Omental fat pad (tissue), 4 donors: Measurements from ENCODE around the gene ETV5. TPM values are rescaled to one million over a fixed set of nuclear protein-coding genes. Genes with fewer than 3 reads are reported as not detected.

Source experiments
- ATAC-seq: fragments of 150-250 bp; one replicate; pipeline ENCODE4 v1.9.1; 2016; ENCODE audit warnings: mild to moderate bottlenecking, moderate library complexity; ENCODE audit not compliant: low FRiP score
- DNase-seq: peaks from one replicate; pipeline ENCODE4 v3.0.0-alpha.2; 2019; ENCODE audit warnings: low spot score
- small RNA-seq: library from RNA; depleted of rRNA; stranded (forward); fragments of <200 nt; gene quantifications from one replicate; pipeline ENCODE3, GENCODE V24; 2016
- total RNA-seq, 4 donors: library from RNA; depleted of rRNA; stranded (reverse); fragments of >200 nt; gene quantifications; one replicate each; pipeline ENCODE4 v1.1.0, GENCODE V29; 2016
- TF ChIP-seq, protein P1 (sequence below), 3 donors: fragments of 450-650 bp; IDR thresholded peaks; one replicate each; pipeline ENCODE4 v1.5.1; 2016 to 2017; ENCODE audit warnings: antibody characterized with exemption in 3 of 3, mild to moderate bottlenecking in 3 of 3, moderate library complexity in 2 of 3

ETV5 gene
- total RNA-seq, 4 donors from 2014 or later = 10.3 to 23.3 (median 14.5) TPM

DNA sequence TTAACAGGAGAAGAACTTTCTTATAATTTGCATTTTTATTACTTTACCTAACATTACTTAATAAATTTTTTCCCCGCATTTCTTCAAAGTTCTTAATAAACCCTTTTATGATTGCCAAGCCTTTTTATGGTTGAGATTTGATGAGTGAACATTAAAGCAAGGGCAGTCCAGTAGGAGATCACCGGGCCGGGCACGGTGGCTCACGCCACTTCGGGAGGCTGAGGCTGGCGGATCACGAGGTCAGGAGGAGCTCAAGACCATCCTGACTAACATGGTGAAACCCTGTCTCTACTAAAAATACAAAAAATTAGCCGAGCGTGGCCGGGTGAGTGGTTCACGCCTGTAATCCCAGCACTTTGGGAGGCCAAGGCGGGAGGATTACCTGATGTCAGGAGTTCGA lies 109.7 kb downstream of the ETV5 start:
- no peak for ATAC-seq
- TF ChIP-seq, protein P1, sequence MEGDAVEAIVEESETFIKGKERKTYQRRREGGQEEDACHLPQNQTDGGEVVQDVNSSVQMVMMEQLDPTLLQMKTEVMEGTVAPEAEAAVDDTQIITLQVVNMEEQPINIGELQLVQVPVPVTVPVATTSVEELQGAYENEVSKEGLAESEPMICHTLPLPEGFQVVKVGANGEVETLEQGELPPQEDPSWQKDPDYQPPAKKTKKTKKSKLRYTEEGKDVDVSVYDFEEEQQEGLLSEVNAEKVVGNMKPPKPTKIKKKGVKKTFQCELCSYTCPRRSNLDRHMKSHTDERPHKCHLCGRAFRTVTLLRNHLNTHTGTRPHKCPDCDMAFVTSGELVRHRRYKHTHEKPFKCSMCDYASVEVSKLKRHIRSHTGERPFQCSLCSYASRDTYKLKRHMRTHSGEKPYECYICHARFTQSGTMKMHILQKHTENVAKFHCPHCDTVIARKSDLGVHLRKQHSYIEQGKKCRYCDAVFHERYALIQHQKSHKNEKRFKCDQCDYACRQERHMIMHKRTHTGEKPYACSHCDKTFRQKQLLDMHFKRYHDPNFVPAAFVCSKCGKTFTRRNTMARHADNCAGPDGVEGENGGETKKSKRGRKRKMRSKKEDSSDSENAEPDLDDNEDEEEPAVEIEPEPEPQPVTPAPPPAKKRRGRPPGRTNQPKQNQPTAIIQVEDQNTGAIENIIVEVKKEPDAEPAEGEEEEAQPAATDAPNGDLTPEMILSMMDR (IDR thresholded peaks at IDR 0.05) = no peak

DNA sequence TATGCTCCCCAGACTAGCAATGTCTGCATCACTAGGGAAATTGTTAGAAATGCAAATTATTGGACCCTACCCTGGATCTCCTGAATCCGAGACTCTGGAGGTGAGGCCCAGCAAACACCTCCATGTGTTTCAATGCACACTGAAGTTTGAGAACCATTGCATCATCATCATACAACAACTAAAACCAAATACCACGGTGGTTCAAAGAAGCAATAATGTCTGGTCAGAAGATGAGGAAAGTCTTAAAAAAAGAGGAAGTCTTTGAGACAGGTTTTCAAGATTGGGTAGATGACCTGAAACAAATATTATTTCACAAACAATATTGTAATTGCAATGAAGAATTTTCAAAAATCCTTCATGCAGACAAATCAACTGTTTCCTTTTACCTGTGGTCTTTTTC lies 110.8 kb downstream of the ETV5 start:
- DNase-seq = no peak
- TF ChIP-seq, protein P1 (IDR thresholded peaks at IDR 0.05) = no peak
- no peak for ATAC-seq

More for the DNA sequence above, 109.7 kb downstream of the ETV5 start:
- DNase-seq = no peak

DNA sequence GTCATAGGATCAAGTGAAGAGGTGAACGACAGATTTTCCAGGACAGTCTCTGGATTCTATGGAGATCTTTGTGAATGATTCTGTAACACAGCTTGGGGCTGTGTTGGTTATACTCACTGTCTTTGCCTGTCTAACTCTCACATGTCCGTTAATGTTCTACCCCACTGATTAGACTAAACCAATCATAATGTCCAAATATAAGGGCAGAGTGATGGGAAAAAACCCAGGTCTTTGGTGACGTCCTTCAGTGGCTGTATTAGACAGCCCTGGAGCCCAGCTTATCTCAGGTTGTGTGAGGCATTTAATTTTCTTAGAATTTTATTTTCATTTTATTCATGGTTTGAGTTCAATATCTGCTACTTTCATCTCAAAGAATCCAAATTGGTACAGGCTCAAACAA lies 111.8 kb downstream of the ETV5 start:
- ATAC-seq = no peak
- no peak for DNase-seq

More for the DNA sequence above, 111.8 kb downstream of the ETV5 start:
- TF ChIP-seq, protein P1 (IDR thresholded peaks at IDR 0.05) = no peak

Small RNA genes within 50 kb of the gene (small RNA-seq; reads per million reads assigned to genes)
- gene RF00017 = not detected

Other genes starting within 250 kb of the ETV5 start
- 100 to 1,000 TPM; 211 to 286 (median 223) TPM for gene TRA2B, start 171.1 kb downstream of the ETV5 start, total RNA-seq